ENCODE results near the gene ONECUT1.

DNA sequence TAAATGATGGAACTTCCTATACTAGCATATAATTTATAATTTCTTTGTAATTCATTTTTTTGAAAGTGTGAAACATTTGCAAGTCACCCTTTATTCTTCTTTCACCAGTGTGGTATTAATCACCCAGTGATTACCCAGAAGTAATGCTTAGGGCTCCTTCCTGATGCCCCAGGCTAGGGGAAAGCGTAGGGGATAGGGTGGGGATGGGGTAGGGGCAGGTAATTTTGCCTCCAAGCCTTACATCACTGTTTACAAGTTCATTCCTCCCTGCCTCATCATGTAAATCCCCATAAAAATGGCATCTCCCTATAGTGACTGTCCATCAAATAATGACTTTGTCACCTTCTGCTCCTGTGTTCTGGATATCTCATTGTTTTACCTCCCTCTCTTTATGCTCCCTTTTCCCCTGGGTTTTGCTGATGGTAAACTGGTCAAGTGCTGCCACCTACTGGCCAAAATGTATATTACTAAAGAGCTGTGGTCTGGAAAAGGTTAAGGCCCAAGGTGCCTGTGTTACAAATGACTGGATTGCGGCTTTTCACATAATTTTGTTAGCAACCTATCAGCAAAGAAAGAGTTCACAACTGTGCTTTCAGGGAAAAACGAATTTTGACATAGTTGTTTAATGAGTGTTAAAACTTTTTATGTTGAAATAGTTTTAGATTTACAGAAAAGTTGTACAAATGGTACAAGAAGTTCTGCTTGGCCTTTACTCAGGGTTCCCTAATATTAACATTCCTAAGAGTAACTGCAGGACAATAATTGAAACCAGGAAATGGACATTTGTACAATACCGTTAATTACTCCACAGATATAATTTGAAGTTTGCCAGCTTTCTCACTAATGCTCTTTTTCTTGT, 54.7 kb downstream of the ONECUT1 start:
- TF ChIP-seq, protein P1, sequence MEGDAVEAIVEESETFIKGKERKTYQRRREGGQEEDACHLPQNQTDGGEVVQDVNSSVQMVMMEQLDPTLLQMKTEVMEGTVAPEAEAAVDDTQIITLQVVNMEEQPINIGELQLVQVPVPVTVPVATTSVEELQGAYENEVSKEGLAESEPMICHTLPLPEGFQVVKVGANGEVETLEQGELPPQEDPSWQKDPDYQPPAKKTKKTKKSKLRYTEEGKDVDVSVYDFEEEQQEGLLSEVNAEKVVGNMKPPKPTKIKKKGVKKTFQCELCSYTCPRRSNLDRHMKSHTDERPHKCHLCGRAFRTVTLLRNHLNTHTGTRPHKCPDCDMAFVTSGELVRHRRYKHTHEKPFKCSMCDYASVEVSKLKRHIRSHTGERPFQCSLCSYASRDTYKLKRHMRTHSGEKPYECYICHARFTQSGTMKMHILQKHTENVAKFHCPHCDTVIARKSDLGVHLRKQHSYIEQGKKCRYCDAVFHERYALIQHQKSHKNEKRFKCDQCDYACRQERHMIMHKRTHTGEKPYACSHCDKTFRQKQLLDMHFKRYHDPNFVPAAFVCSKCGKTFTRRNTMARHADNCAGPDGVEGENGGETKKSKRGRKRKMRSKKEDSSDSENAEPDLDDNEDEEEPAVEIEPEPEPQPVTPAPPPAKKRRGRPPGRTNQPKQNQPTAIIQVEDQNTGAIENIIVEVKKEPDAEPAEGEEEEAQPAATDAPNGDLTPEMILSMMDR (IDR thresholded peaks at IDR 0.05) = peak; percentile 81 to 85 (median 83)
- no peak for TF ChIP-seq POLR2A (IDR thresholded peaks at IDR 0.05)

All from sigmoid colon (tissue), 3 donors.